ENCODE data around the gene SMIM17. TPM values are rescaled to one million over a fixed set of nuclear protein-coding genes. Genes with fewer than 3 reads are reported as not detected.
A peak's percentile ranks its signal among the peaks of the same experiment; 100 is the strongest.

The SMIM17 gene
- total and polyA plus RNA-seq, 2 of the 13 experiments (the other 11 are each of a cell fraction or from before 2014, with no cell fraction given), result 0.21 to 0.53 TPM

DNA sequence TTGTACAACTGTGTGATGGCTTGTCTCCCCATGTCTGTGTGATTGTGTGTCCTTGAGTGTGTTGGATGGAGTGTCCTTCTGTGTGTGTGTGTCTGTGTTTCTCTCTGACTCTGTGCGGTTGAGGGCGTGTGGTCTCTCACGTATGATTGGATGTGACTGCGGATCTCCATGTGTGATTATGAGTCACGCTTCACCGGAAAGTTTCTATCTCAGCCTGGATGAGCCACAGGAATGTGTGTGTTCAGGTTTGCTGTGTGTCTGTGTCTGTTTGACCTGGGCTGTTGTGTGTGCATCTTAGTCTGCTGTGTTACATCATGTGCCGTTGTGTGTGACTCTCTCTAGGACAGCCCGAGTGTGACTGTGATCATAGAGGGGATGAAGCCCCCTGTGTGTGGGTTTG is 44.1 kb downstream of the SMIM17 start:
- intact Hi-C loops (cut with micrococcal nuclease; ENCODE audit: unreplicated experiment), result no loop called here
- WGBS (ENCODE audit: low lambda C conversion rate), result 51% methylated on average over 8 of the region's 8 CpGs
- ATAC-seq (no peak), FAIRE-seq (no peak), DNase-seq (ENCODE audit: low spot score) (no peak)
- H3K9me3 ChIP-seq (ENCODE audit: low read length), result peaks cover 6% of the 10 kb centered on the region; the same call in 1 of the 2 replicates
- H3K9ac ChIP-seq (ENCODE audit: insufficient read depth, low read depth, low read length), result no peak overlapping the region
- in situ Hi-C loops (cut with HindIII; ENCODE audit: extremely low pct_ligation_motif_present, low pct_unique_long_range_greater_than_20kb), result no loop called here
- POLR2A ChIA-PET, result no interaction called here
- H3K79me2 ChIP-seq (ENCODE audit: insufficient read depth, low read length), result no peaks in the 10 kb centered on the region
- no peak overlapping the region for H2AFZ ChIP-seq (ENCODE audit: low read length)
- no peaks in the 10 kb centered on the region for H4K20me1 ChIP-seq (ENCODE audit: insufficient read depth, low read length)
- no TSS peak for BruUV-seq (replicated peaks)
- H3K27me3 ChIP-seq (ENCODE audit: control insufficient read depth in 1 of 2, insufficient read depth in 2 of 2, low read length in 2 of 2), result no peaks in the 10 kb centered on the region
- CTCF ChIA-PET (ENCODE audit: low intra/inter-chr PET ratio, low total read pairs), result no interaction called here
- no peak overlapping the region for H3K27ac ChIP-seq (ENCODE audit: extremely low read length, insufficient read depth, low read length)
- no peaks in the 10 kb centered on the region for H3K4me1 ChIP-seq (ENCODE audit: insufficient read depth, low read length)
- H3K4me2 ChIP-seq (ENCODE audit: low read depth, low read length), result no peak overlapping the region
- H3K4me3 ChIP-seq (replicated peaks in 1 of 3; ENCODE audit: insufficient read depth in 1 of 3, low read depth in 2 of 3, low read length in 3 of 3), result no peak overlapping the region
- no peaks in the 10 kb centered on the region for H3K36me3 ChIP-seq (replicated peaks in 1 of 2; ENCODE audit: control insufficient read depth in 1 of 2, insufficient read depth in 2 of 2, low read length in 2 of 2)
- TF ChIP-seq THAP7 (CRISPR knock-in tag; IDR thresholded peaks at IDR 0.05) (no peak), NCOA1 (CRISPR knock-in tag; IDR thresholded peaks at IDR 0.05) (no peak), ATF3 (CRISPR knock-in tag; IDR thresholded peaks at IDR 0.05) (no peak), CREB1 (IDR thresholded peaks at IDR 0.05) (peak; percentile 2; the same call in 1 of the 2 replicates), CREB1 (CRISPR knock-in tag; IDR thresholded peaks at IDR 0.05) (no peak)

DNA sequence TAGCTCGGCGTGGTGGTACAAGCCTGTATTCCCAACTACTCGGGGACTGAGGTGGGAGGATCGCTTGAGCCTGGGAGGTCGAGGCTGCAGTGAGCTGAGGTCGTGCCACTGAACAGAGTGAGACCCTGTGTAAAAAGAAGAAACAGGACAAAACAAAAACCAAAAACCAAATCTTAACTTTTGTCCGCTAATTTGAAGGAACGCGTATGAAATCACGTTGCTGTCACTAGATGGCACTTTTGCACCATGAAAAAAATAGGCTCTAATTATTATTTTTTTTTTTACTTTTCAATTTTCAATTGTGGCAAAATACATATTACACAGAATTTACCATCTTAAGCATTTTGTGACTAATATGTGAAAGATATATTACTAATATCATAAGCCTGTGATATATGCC is 46.2 kb downstream of the SMIM17 start:
- Histone ChIP-seq H3K4me1 (ENCODE audit: insufficient read depth, low read length) (no peaks in the 10 kb centered on the region), H3K9ac (ENCODE audit: insufficient read depth, low read depth, low read length) (no peak overlapping the region), H3K27me3 (ENCODE audit: control insufficient read depth in 1 of 2, insufficient read depth in 2 of 2, low read length in 2 of 2) (no peaks in the 10 kb centered on the region), H3K9me3 (ENCODE audit: low read length) (peaks cover 6% of the 10 kb centered on the region; the same call in 1 of the 2 replicates), H3K36me3 (replicated peaks in 1 of 2; ENCODE audit: control insufficient read depth in 1 of 2, insufficient read depth in 2 of 2, low read length in 2 of 2) (no peaks in the 10 kb centered on the region), H3K4me2 (ENCODE audit: low read depth, low read length) (no peak overlapping the region), H4K20me1 (ENCODE audit: insufficient read depth, low read length) (no peaks in the 10 kb centered on the region), H3K4me3 (replicated peaks in 1 of 3; ENCODE audit: insufficient read depth in 1 of 3, low read depth in 2 of 3, low read length in 3 of 3) (no peak overlapping the region), H3K79me2 (ENCODE audit: insufficient read depth, low read length) (no peaks in the 10 kb centered on the region), H3K27ac (ENCODE audit: extremely low read length, insufficient read depth, low read length) (no peak overlapping the region), H2AFZ (ENCODE audit: low read length) (no peak overlapping the region)
- 33% methylated on average over 10 of the region's 10 CpGs for WGBS (ENCODE audit: low lambda C conversion rate)
- intact Hi-C loops (cut with micrococcal nuclease; ENCODE audit: unreplicated experiment) (no loop called here), in situ Hi-C loops (cut with HindIII; ENCODE audit: extremely low pct_ligation_motif_present, low pct_unique_long_range_greater_than_20kb) (no loop called here)
- POLR2A ChIA-PET, result no interaction called here
- ATAC-seq (no peak), DNase-seq (ENCODE audit: low spot score) (no peak), FAIRE-seq (no peak)
- BruUV-seq (replicated peaks), result no TSS peak
- CTCF ChIA-PET (ENCODE audit: low intra/inter-chr PET ratio, low total read pairs), result no interaction called here
- TF ChIP-seq, protein P1, sequence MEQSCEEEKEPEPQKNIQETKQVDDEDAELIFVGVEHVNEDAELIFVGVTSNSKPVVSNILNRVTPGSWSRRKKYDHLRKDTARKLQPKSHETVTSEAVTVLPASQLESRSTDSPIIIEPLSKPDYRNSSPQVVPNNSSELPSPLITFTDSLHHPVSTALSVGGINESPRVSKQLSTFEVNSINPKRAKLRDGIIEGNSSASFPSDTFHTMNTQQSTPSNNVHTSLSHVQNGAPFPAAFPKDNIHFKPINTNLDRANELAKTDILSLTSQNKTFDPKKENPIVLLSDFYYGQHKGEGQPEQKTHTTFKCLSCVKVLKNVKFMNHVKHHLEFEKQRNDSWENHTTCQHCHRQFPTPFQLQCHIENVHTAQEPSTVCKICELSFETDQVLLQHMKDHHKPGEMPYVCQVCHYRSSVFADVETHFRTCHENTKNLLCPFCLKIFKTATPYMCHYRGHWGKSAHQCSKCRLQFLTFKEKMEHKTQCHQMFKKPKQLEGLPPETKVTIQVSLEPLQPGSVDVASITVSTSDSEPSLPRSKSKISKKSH (CRISPR knock-in tag; IDR thresholded peaks at IDR 0.05; ENCODE audit: borderline replicate concordance), result no peak
- TF ChIP-seq ZNF639 (CRISPR knock-in tag; conservative IDR thresholded peaks at IDR 0.05) (no peak), STAG1 (CRISPR knock-in tag; IDR thresholded peaks at IDR 0.05) (peak; percentile 54), ZBTB33 (CRISPR knock-in tag; IDR thresholded peaks at IDR 0.05) (peak; percentile 66)

Measured in HepG2 (cell line).